ENCODE measurements around the gene FZR1. TPM values are rescaled to one million over a fixed set of nuclear protein-coding genes. Genes with fewer than 3 reads are reported as not detected.

The FZR1 gene
- total RNA-seq, 1 donor from 2014 or later = 54.9 TPM

GRCh38 chr19:3555653-3556422 lies 49.7 kb downstream of the FZR1 start:
- H3K27me3 Mint-ChIP-seq (ENCODE audit: low read depth) = no peaks in the 10 kb centered on the region
- TF ChIP-seq, protein P1, sequence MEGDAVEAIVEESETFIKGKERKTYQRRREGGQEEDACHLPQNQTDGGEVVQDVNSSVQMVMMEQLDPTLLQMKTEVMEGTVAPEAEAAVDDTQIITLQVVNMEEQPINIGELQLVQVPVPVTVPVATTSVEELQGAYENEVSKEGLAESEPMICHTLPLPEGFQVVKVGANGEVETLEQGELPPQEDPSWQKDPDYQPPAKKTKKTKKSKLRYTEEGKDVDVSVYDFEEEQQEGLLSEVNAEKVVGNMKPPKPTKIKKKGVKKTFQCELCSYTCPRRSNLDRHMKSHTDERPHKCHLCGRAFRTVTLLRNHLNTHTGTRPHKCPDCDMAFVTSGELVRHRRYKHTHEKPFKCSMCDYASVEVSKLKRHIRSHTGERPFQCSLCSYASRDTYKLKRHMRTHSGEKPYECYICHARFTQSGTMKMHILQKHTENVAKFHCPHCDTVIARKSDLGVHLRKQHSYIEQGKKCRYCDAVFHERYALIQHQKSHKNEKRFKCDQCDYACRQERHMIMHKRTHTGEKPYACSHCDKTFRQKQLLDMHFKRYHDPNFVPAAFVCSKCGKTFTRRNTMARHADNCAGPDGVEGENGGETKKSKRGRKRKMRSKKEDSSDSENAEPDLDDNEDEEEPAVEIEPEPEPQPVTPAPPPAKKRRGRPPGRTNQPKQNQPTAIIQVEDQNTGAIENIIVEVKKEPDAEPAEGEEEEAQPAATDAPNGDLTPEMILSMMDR (IDR thresholded peaks at IDR 0.05; ENCODE audit: unreplicated experiment) = no peak

DNA sequence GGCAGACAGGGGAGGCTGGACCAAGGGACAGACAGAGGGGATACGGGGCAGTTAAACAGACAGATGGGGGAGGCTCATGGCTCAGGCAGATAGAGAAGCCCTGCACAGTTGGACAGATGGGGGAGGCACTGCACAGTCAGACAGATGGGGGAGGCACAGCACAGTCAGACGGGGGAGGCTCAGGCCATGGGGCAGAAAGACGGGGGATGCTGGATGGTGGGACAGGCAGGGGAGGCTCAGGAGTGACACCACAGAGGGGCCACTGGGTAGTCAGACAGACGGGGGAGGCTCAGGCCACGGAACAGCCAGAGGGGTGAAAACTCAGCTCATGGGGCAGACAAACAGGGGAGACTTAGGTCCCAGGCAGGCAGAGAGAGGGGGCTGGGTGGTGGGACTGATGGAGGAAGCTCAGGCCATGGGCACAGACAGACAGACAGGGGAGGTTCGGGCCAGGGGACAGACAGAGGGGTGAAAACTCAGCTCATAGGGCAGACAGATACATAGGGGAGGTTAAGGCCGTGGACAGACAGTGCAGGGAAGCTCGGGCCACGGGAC lies 50.4 kb downstream of the FZR1 start:
- H3K9me3 Mint-ChIP-seq = no peaks in the 10 kb centered on the region
- H3K4me3 Mint-ChIP-seq = peak overlapping the region; percentile 84
- H3K27ac Mint-ChIP-seq = peak overlapping the region; percentile 66
- H3K36me3 Mint-ChIP-seq = no peaks in the 10 kb centered on the region
- TF ChIP-seq, protein P1 (IDR thresholded peaks at IDR 0.05; ENCODE audit: unreplicated experiment) = no peak
- no peak for DNase-seq (ENCODE audit: low spot score in 2 of 2, unreplicated experiment in 2 of 2)
- H3K27me3 Mint-ChIP-seq (ENCODE audit: low read depth) = no peaks in the 10 kb centered on the region
- H3K4me1 Mint-ChIP-seq = peaks cover 18% of the 10 kb centered on the region

More at GRCh38 chr19:3555653-3556422, 49.7 kb downstream of the FZR1 start:
- no peaks in the 10 kb centered on the region for H3K9me3 Mint-ChIP-seq
- H3K36me3 Mint-ChIP-seq = no peaks in the 10 kb centered on the region
- no peak overlapping the region for H3K27ac Mint-ChIP-seq
- no peak for DNase-seq (ENCODE audit: low spot score in 2 of 2, unreplicated experiment in 2 of 2)
- peak overlapping the region; percentile 84 for H3K4me3 Mint-ChIP-seq
- H3K4me1 Mint-ChIP-seq = peaks cover 18% of the 10 kb centered on the region

DNA sequence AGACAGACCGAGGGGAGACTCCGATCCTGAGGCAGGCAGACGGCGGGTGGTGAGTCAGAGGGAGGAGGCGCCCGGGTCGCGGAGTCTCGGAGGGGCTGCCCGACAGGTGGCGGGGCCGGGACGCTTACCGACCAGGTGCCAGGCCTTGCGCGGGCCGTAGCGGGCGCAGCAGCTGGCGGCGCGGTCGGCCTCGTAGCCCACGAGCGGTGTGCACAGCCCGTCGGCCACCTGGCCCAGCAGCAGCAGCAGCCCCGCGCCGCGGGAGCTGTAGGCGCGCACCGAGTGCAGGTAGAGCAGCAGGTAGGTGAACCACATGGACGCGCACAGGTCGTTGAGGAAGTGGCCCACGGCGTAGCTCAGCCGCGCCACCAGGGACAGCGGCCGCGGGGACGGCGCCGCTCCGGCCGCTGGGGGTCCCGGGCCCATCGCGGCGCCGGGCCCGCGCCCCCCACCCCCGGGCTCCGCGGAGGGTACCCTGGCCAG lies 50.9 kb downstream of the FZR1 start:
- Mint-ChIP-seq H3K4me3 (peak overlapping the region; percentile 84), H3K4me1 (peaks cover 18% of the 10 kb centered on the region), H3K9me3 (no peaks in the 10 kb centered on the region), H3K27ac (peak overlapping the region; percentile 66), H3K36me3 (no peaks in the 10 kb centered on the region), H3K27me3 (ENCODE audit: low read depth) (no peaks in the 10 kb centered on the region)
- DNase-seq (ENCODE audit: low spot score in 2 of 2, unreplicated experiment in 2 of 2) = peak in 1 of 2 experiments; percentile 57
- TF ChIP-seq, protein P1 (IDR thresholded peaks at IDR 0.05; ENCODE audit: unreplicated experiment) = no peak

- peak within 1 kb of the TSS; percentile 67 for H3K27ac Mint-ChIP-seq
- TF ChIP-seq, protein P1 (IDR thresholded peaks at IDR 0.05; ENCODE audit: unreplicated experiment) = no peak
- peak within 1 kb of the TSS; percentile 84 for H3K4me3 Mint-ChIP-seq
- H3K4me1 Mint-ChIP-seq = peaks cover 18% of the 10 kb centered on the region
- H3K9me3 Mint-ChIP-seq = no peaks in the 10 kb centered on the region
- peak; percentile 90 to 95 for DNase-seq (ENCODE audit: low spot score in 2 of 2, unreplicated experiment in 2 of 2)
- no peaks in the 10 kb centered on the region for H3K27me3 Mint-ChIP-seq (ENCODE audit: low read depth)
- H3K36me3 Mint-ChIP-seq = no peaks in the 10 kb centered on the region
Observed at GRCh38 chr19:3557461-3558248, 51.5 kb downstream of the FZR1 start, which contains the start of gene MFSD12. TSS of gene MFSD12 (minus strand) at chr19:3557586. CDS start at chr19:3557403, 183 bp downstream.

GRCh38 chr19:3563709-3564524 lies 57.8 kb downstream of the FZR1 start:
- H3K36me3 Mint-ChIP-seq = no peaks in the 10 kb centered on the region
- TF ChIP-seq, protein P1 (IDR thresholded peaks at IDR 0.05; ENCODE audit: unreplicated experiment) = no peak
- no peaks in the 10 kb centered on the region for H3K27me3 Mint-ChIP-seq (ENCODE audit: low read depth)
- no peak for DNase-seq (ENCODE audit: low spot score in 2 of 2, unreplicated experiment in 2 of 2)
- H3K27ac Mint-ChIP-seq = no peak overlapping the region
- H3K9me3 Mint-ChIP-seq = no peaks in the 10 kb centered on the region
- no peak overlapping the region for H3K4me3 Mint-ChIP-seq
- H3K4me1 Mint-ChIP-seq = no peaks in the 10 kb centered on the region
